Fibroblast of pulmonary artery (primary cell): ENCODE measurements around the gene RAP1GAP.

Experiments
- DNase-seq: peaks from one replicate; pipeline ENCODE4 v3.0.0-alpha.2; 2010; ENCODE audit warnings: low read depth
- H3K4me3 ChIP-seq: replicated peaks from 2 replicates; pipeline ENCODE4 v1.5.1; 2011; ENCODE audit warnings: low read depth, mild to moderate bottlenecking, control low read depth, low read length, moderate library complexity
- CTCF ChIP-seq: IDR thresholded peaks from 2 replicates; pipeline ENCODE4 v1.5.1; 2011; ENCODE audit warnings: mild to moderate bottlenecking, control low read depth, low read length, inconsistent platforms; ENCODE audit errors: missing control alignments

The RAP1GAP gene

GRCh38 chr1:21625390-21626190 is 43.6 kb downstream of the RAP1GAP start:
- no peak for TF ChIP-seq CTCF
- no peak overlapping the region for H3K4me3 ChIP-seq
- no peak for DNase-seq

DNA sequence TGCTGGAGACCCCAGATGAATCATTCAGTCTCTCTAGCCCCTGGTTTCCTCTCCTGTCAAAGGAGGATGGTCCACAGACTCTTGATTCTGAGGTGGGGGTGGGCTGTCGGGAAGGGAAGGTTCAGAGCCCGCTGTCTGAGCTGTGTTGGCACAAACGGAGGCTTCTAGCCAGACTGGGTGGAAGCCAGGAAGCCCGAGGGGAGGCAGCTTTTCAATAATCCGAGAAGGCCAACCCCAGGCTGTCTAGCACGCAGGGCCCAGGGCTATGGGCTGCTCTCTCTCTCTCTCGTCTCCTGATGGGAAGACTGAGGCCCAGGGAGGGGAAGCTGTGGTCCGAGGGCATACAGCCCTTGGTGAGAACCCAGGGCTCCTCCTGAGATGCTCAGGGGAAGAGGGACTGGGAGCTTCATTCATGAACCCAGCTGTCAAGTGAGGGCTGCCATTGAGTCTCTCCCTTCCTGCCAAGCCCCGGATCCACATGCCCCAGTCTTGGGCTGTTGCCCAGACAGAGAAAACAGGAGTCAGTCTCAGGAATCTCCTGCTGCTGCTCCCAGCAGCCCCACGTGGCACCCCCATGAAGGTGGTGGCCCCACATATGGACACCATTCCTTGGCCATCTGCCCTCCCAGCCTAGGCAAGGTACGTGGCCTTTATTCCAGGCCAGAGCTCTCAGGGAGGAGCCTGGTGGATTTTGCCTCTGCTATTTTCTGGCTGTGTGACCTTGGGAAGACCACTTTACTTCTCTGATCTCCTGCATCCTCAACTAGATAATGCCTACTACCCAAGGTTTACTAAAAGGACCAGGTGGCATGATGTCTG is 44.4 kb downstream of the RAP1GAP start:
- TF ChIP-seq CTCF, result no peak
- no peak for DNase-seq
- no peak overlapping the region for H3K4me3 ChIP-seq

DNA sequence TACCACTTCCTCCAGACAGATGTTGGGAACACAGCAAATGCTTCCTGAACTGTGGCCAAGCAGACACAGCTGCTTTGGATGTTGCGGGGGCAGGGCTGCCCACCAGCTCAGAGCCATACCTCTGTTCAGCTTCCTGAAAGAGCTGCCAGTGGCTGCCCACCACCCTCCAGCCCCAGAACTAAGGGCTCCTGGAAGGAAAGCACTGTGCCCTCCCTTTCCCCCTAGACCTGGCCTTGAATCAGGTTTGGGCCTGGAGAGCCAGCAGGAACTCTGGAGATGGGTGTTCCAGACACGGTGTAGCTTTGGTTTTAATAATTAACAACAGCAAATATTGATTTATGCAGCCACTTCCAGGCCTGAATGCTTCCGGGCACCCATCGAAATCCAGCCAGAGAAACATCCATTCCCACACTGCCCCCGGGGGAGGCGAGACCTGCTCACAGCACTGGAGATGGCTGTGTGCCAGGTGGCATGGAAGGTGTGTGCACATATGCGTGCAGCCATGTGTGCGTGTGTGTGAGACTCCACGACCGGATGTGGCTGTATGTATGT is 45.7 kb downstream of the RAP1GAP start:
- TF ChIP-seq CTCF, result no peak
- no peak for DNase-seq
- no peak overlapping the region for H3K4me3 ChIP-seq

DNA sequence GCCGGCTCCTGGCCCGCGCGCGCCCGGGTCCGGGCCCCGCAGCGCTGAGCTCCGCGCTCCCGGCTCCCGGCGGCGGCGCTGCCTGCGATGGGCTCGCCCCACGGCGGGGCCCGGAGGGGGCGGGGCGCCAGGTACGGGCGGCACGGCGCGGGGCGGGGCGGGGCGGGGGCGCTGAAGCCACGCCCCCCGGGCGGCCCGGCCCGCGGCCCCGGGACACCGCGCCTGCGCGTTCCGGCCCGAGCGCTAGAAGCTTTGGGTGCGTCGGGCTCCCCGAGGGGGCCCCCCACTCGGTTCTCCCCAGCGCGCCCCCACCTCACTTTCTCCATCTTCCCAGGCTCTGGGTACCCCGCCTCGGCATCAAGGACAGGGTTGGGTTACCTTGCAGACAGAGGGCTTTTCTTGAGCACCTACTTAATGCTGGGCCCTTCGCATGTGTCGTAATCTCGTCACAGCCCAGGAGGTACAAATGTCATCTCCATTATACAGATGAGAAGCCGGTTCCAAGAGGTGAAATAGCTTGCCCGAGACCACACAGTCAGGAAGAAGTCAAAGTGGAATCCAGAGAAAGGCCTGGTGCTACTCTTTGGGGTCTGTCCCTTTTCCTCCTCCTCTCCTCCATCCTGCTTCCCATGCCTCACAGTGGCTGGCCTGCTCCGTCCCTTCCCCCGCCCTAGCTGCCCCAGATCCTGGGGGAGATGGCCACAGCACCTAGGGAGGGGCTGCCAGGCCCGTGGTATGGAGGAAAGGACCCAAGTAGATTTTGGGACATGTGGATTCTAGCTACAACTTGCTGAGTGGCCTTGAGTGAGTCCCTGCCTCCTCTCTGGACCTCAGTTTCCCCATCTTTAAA is 46.5 kb downstream of the RAP1GAP start:
- DNase-seq, result no peak
- H3K4me3 ChIP-seq, result peak overlapping the region; percentile 29

GRCh38 chr1:21621761-21622436 is 47.3 kb downstream of the RAP1GAP start:
- no peak for DNase-seq
- no peak overlapping the region for H3K4me3 ChIP-seq

More for the DNA sequence above, 46.5 kb downstream of the RAP1GAP start:
- no peak for TF ChIP-seq CTCF

More at GRCh38 chr1:21621761-21622436, 47.3 kb downstream of the RAP1GAP start:
- TF ChIP-seq CTCF, result no peak
